DMS153 (cell line): ENCODE measurements around the gene RPS23.

ENCODE experiments used
- DNase-seq: peaks from one replicate; lab custom pipeline; 2025; lab: John Stamatoyannopoulos, UW

RPS23 gene

DNA sequence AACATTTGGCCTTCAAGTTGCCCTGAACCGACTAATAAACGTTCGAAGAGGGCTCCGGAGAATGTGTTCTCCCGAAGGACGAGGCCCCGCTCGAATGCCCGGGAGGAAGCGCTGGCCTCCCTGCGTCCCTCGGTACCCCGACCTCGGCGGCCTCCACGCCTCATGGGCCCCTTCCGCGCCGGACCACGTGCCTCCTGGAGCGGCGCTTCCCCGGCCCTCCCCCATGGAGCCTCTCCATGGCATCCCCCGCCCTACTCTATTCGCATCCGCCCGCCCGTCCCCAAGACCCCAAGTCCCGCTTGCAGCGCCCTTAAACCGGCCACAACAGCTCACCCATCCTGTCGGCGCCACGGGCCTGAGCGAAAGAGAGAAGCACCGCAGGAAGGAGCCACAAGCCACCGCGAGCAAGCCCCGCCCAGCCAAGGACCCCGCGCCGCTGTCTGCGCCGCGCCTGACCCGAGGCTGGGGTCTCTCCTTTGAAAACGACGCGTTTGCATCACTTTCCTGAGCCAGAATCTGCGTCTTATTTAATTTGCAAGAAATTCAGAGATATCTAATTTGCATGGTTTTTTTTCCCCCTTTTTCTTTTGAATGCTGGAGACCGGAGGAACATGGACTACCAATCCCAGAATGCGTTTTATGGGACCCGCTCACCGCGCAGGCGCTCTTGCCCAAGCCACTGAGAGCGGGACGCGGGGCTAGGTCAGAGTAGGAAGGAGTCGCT is at the start of gene RPS23:
Gene RPS23, minus strand, starts transcription at position 368 of the 724 bp plus-strand sequence. Its CDS starts 31 bp downstream, at position 337.
- DNase-seq: peak; percentile 55

DNA sequence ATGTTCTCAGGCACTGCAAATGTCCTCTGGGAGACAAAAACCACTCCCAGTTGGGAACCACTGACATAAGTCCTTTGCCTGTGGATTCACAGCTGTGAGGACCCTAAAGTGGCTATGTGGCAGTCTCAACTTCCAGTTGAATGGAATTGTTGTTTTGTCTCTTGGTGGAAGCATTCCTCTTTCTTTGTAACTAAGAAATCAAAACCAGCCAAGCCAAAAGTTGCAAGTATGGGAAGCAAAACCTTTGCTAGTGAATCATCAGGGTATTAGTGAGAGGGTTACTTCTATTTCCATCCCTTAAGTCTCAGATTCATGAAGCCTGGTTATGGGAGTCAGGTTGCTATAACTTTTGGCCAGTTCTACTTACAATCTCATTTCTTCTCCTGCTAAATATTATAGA is 49.8 kb upstream of the RPS23 start:
- DNase-seq: no peak

DNA sequence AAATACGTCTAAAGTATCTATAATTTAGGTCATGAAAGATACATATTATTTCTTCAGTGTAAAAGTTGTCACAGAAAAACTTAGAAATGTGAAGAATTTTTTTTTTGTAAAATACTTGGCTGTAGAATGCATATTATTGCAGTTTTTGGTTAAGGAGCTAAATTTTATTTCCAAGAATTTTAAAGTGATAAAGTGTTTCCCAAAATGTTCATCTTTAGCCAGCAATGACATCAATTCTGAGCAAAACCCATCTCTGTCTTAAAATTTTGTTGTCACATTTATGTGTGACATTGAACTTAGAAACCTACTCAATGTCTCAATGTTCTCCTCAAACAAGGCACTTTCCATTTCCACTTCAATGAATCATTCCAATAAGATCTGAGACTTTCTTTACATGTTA is 47.8 kb upstream of the RPS23 start:
- DNase-seq: no peak

DNA sequence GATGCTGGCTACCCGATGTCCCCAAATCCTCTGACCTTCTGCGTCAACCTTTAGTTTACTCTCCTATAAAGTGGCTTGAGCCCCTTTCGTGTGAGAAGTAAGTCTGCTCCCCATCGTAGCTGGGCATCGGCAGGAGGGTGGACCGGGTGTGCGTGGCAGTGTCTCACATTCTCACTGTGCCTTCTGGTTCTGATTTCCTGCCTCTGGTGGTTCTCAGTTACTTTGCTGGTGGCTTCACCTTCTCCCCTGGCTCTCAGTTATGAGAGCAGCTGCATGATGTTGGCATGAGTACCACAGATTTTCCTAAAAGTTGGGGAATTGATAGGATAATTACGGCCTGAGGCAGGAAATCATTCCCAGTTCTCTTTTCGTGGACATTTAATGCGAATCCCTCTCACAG is 47.0 kb upstream of the RPS23 start:
- DNase-seq: no peak

DNA sequence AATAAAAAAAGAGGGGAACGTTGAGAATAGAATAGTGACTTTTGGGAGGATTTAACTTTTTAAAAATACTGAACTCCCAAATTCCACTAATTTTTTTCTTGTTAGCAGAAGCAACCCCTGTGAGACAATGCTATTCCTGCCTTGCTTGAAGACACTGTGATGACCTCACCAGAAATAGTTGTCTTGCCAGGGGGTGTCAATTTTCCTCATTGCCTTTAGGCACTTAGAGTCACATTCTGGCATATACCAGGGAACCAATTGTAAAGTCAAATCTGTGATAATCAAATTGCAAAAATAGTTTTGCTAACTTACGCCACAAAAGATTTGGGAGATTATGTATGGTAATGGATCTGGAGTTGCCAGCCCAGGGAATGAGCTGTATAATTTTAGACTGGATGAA is 42.8 kb upstream of the RPS23 start:
- no peak for DNase-seq

DNA sequence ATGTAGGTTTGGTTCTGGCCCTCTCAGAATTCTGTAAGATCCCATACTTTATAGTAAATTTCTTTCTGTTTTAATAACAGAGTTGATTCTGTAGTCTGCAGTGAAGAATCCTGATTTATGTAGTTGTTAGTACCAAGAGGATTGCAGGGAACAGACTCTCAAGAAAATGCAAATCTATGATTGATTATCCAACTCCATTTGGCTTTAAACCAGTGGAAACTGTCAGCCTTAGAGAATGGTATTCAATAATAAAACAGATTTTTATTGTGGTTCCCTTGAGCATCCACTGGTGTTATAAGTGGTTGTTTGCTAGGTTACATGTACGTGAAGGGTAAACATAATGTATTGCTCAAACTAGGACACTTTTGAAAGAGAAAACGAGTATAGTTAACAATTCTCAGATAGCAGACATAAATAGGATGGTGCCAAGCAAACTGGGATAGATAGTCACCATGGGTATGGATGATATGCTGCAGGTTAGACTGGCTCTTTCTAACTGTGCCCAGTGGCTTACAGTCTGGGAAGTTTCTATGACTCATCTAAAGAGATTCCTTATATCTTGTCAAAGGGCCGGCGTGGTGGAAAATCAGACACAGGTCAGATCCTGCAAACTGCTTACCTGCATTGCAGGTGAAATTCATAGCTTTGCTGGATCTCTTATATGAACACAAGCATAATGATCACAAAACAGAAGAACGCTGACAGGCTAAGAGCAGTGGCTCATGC is 41.7 kb upstream of the RPS23 start:
- no peak for DNase-seq

DNA sequence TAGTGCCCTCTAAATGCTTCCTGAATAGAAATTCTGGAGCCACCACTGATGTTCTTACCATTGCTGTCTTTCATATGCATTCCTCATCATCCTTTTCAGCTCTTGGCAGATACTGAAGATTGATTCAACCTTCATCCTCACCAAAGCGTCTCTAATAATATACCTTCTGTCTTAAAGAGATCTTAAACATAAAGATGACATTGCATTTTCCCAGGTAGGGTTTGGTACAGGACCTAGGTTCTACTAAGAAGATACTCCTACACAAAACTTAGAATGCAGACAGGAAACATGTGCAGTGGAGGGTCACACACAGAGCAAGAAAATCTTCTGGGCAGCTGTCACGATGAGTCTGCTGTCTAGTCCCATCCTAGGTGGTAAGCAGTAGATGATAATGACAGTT is 41.0 kb upstream of the RPS23 start:
- DNase-seq: no peak

DNA sequence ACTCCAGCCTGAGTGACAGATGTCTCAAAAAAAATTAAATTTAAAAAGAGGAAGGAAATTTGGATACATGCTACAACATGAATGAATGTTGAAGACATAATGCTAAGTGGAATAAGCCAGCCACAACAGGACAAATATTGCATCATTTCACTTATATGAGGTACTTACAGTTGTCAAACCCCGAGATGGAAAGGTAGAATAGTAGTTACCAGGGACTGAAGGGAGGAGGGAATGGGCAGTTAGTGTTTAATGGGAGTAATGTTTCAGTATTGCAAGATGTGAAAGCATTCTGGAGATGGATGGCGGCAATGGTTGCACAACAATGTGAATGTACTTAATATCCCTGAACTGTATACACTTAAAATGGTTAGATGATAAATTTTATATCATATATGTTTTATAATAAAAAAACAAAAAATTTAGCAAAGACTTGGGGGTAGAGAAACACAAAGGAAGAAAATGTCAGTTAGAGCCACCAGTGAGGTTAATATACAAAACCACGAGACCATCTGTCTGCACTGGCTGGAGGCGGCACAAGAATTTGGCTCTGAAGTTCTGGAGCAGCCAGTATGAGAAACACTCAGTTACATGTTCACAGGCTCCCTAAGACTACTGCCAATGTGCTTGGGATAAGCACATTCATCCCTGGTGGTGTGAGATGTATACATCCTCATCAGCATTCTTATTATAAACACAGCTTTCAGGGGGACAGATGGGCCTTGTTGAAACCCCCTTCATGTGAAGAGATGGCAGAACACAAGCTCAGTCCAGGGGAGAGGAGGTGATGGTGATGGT is 37.0 kb upstream of the RPS23 start:
- DNase-seq: no peak

DNA sequence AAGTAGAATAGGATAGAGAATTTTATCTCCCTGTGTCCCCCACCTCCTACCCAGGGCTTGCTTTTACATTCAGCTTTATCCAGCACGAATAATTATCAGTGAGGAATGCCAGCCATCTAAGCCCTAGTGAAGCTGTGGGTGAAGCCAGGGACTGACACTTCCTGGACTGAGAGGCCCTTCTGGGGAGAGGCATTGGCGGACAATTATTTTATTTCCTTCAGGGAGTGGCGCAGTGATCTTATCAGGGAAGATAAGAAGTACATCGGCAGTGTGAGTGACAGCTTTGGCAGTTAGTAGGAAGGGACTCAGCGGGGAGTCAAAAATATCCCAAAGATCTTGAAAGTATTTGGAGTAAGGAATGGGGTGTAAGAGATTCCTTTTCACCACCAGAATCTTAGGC is 34.9 kb upstream of the RPS23 start:
- DNase-seq: no peak

DNA sequence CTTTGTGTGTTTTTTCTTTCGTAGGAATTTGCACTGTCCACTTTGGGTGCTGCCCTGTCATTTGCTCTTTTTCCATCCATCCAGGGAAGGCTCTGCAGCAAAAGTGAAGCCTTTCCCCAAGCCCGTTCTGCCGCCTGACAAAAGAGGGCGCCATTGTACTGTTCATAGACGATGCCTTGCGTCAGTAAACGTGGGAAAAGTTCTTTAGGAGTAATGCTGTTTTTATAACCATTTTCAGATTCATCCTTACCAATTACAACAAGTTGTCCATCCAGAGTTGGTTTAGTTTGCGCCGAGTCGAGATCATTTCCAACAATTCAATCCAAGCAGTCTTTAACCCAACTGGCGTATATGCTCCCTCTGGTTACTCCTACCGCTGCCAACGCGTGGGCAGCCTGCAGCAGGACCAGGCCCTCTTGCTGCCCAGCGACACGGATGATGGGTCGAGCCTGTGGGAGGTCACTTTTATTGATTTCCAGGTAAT is 34.3 kb upstream of the RPS23 start:
- no peak for DNase-seq

DNA sequence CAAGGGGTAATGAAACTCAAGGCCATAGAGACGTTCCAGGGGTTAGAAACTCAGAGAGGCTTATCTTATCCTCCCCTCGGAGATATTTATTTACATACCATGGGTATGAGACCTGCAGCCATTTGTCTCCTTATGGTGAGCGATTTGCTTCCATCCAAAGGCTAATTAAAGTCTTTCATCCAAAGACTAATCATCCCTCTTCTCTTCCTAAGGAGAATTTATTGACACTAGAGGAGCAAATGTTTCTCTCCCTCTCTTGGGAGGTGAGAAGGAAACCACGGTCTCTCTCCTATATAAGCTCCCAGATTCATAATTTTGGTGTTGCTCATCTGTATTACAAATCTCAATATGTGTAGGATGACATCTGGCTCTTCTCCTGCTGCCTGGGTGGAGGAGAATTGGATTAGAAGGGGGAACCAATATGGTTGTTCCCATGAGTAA is 31.0 kb upstream of the RPS23 start:
- DNase-seq: no peak

DNA sequence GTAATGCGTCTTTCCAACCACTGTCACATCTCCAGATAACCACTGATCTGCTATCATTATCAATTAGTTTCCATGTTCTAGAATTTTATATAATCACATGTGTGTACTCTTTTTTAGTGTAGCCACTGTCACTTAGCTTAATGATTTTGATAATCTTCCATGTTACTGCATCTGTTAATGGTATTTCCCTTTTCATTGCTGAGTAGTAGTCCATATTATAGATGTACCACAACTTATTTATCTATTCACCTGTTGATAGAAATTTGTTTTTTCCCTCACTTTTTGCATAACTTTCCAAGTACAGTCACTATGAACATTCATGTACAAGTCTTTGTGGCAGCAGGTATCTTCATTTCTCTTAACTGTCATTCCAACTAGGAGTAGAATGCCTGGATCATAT is 30.3 kb upstream of the RPS23 start:
- DNase-seq: no peak

DNA sequence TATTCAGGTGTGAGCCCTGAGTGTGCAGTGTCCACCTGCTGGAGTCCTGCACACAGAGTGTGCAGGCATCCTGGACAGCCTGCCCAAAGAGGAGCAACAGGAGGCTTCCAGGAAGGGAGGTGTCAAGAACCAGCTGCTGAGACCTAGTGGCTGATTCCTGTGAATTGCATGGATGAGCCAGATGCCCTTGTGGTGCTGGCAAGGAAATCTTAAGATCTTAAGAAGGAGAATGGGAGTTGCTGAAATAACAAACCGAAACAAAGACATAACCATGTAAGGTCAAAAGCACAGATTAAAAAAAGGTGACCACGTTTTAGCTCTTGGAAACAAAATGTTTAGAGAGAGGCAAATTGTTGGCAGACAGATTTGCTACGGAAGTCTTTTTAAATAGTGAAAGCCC is 29.3 kb upstream of the RPS23 start:
- no peak for DNase-seq

DNA sequence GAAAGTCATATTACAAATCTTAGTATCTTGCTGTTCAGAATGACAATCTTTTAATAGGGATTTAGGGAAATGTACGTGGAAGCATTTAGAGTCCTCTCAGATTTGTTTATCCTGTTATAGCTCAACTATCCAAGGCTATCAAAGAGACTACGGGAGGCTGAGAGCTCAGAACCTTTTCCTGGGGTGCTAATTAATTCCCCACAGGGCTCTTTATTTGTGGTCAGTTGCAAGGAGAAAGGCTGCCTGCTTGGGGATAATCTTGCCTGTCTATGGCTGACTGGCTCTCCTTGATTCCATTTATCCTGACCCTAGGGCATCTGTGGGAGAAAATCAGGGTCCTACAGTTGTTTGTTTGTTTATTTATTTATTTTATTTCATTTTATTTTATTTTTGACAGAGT is 28.0 kb upstream of the RPS23 start:
- no peak for DNase-seq

DNA sequence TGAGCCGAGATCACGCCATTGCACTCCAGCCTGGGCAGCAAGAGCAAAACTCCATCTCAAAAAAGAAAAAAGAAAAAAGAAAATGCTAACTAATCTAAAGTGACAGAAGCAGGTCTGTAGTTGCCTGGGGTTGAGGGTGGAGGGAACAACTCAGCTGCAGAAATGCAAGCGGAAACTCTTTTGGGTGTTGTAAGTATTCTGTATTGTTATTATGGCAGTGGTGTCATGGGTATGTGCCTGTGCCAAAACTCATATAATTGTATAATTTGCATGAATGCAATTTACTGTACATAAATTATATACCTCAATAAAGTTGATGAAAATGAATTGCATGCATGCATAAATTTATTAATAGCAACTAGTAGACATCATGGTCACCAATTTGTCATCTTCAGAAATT is 23.0 kb upstream of the RPS23 start:
- no peak for DNase-seq

DNA sequence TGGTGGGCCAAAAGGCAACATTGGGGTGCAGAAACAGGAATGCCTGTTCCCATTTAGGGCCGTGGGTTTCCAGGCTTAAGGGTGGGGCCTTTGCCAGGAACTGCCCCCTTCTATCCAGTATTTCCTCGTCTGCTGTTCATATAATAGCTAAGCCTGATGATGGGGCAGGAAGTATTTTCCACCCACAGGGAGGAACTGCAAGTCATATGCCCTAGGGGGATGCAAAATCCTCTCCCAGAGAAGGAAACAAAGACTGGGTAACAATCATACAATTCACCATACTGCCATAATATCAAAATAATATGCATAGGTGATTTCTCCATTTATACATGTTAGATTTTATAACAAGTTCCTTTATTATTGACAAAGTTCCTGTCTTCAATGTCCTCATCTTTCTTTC is 20.5 kb upstream of the RPS23 start:
- DNase-seq: no peak

DNA sequence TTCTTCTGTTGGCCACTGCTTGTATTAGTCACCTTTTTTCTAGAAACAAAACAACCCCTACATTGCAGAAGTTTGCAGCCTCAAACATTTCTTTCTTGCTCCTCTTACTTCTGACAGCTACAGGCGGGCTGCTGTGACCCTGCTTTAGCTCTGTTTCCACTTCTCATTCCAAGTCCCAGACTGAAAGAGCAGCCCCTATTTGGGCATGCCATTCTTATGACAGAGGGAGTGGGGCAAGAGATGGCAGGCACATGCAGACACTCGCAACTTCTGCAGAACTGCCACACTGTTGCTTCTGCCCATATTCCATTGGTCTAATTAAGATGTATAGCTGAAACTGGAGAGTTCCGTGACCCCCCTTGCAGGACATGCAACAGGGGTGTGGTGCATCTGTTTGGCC is 19.6 kb upstream of the RPS23 start:
- no peak for DNase-seq

DNA sequence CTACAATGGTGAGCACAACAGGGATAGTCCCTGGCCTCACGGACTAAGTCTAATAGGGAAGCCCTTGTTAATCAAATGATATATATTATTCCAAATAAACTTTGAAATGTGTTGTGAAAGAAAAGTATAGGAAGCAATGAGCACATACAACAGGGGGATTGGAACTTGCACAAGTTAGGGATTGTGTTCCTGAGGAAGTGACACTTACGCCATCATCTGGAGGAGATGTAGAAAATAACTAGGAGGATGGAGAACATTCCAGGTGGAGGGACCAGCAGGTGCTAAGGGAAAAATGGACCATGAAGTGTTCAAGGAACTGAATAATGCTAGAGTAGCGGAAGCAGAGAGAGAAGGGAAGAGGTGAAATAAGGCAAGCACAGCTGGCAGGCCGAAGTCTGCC is 18.8 kb upstream of the RPS23 start:
- DNase-seq: no peak

DNA sequence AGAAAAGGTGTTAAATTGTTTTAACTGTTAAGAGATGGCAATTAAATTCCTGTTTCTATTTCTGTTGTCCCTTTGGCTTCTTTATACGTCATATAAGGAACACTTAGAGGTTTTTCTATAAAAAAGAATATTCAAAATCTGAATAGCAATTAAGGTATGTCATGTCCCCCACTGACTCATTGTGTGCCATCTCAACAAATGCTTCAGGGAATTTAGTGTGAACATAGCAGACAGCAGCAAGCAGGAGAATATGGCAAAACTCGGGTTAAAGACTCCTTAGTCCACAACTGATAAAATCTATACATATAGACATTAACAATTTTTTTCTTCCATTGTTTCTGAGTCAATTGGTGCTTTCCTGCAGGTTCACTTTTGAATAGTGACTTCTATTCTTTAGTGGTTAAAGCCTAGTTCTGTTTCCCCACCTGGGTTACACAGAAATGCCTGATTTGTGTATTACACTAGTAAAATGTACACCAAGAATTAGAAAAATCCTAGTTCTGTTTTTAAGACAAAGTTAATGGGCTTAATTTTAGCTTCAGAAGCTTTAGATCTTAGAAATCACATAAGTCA is 17.9 kb upstream of the RPS23 start:
- no peak for DNase-seq

DNA sequence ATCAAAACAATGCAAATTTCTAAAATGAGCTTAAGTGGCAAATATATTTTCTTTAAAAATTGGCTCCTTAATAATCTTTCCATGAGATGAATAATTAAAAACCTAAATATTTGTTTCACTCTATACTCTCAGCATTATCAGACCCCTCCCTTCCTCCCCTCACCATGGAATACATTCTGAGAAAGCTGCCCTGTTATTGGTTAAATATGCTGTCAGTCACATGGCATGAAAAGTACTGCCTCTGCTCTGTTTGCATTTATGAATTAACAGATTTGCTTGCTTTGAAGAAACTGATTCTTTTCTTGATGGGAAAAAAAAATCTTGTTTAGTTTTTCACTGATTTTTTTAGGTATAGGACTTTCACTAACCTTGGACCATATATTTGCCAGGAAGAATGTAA is 17.0 kb upstream of the RPS23 start:
- DNase-seq: no peak

DNA sequence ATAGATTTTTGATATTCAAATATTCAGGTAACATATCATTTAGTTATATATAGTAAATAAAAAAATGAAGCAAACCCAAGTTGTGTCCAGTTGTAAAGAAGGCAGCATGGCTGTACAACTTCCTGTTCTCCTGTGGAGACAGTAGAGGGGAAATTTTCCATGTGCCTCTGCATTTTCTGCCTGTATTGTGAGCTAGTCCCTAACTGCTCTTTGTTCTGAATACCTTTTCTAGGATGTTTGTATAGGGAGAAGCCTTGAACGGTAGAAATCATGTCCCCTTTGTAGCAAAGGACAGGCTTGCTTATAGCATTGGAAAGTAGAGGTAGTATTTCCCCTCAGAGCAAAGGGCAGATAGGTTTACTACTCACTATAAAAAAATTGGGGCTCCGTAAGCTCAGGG is 13.3 kb upstream of the RPS23 start:
- no peak for DNase-seq

DNA sequence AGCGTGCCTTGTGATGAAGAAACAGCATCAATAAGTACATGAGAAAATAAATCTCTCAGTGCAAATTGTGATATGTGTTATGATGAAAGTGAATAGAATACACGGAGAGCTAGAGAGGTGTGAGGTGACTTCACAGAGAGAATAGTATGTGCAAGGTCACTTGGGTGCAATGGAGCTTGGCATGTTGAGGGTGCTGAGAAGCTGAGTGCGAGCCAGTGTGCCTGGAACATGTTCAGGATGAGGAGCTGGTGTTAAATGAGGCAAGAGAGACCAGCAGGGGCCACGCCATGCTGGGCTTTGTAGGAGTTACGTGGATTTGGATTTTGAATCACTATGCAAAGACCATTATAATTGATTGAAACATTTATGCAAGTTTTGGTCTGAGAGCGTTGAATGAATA is 12.8 kb upstream of the RPS23 start:
- DNase-seq: no peak

DNA sequence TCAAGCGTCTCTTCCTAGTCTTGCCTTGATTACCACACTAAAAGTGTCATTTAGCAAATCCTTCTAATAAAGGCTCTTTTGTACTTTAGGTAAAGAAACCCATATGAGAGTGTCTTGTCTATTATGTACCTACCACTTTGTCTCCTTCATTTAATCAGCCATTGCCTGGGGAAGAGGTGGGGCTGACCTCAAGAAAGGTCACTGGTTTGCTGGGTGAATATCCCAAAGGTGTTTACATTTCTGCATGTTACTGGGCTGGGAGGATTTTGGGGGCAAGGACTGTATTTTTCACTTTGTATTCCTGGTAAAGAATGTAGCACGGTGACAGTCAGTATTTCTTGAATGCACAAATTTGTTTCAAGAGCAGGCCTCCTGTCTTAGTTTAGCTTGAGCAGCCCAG is 11.9 kb upstream of the RPS23 start:
- no peak for DNase-seq
